GM18499 (cell line): ENCODE measurements around the gene CDK14.

Experiments
- ATAC-seq: cut with Tn5 transposase; IDR thresholded peaks from one replicate; pipeline ENCODE4 v1.9.1; 2021; ENCODE audit warnings: moderate number of reproducible peaks; ENCODE audit not compliant: insufficient read depth, unreplicated experiment

CDK14 gene

GRCh38 chr7:90596671-90597562 is 796 bp downstream of the CDK14 start:
- peak; percentile 23 for ATAC-seq

DNA sequence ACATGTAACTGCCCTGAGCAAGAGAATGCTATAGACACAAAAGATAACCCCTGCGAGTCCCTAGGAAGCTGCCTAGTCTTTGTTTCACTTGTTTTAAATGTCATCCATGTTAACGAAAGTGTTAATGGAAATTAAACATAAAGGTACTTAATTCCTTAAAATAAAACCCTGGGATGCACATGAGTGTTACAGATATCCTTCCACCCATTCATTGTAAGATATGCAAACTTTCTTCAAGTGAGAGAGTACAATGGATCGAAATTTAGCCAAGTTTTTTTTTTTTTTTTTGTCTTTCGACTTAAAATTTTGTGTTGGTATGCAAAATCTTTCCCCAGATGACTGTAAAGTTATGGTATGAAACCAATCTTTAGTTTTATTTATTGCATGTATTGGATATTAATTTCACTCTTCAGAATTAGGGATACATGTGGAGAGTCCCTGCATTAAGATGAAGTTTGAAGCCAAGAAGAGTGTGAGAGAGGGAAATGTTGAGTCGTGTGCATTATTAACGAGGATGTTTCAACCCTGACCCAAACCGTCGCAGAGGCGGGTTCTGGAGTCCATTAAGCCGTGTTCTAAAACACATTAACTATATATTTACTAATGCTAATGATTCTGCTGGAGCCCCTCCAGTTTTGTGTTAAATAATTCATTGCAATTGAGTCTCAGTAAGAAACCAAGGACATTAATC is 1.6 kb downstream of the CDK14 start:
- no peak for ATAC-seq

DNA sequence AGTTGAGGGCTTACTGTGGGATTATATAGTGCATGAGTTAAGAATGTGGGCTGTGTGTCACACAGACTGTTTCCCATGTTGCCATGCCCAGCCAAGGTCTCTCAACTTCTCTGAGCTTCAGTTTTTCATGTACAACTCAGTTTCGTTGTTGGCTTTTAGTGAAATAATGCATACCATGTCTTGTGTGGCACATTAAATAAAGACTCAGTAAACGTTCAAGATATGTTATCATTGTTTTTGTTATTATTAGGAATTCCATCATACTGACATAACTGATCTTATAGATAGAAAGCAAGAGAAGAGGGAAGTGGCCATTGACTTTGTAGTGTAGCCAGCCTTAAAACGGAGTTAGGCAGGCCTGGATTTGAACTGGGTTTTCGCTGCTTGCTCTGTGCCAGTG is 2.9 kb downstream of the CDK14 start:
- ATAC-seq: no peak

GRCh38 chr7:90599892-90600555 is 3.9 kb downstream of the CDK14 start:
- ATAC-seq: no peak

DNA sequence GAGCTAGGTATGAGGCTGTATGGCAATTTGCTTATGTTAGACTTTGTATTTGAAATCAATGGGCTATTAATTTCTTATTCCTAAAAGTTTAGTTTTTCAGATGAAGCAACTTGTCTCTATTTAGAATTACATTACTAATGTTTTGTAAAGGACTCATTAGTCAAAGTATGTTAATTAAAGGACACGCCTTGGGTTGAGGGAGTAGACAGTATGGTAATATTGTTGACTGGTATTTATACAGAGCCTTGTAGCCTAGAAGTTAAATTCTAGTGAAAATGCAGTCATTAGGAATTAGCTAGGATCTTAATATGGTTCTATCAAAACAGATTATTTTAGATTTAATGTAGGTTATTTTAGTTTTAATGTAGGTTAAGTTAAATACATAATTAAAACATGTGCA is 6.2 kb downstream of the CDK14 start:
- no peak for ATAC-seq

- ATAC-seq: no peak
These were observed 7.2 kb downstream of the CDK14 start for GRCh38 chr7:90603346-90603745.

DNA sequence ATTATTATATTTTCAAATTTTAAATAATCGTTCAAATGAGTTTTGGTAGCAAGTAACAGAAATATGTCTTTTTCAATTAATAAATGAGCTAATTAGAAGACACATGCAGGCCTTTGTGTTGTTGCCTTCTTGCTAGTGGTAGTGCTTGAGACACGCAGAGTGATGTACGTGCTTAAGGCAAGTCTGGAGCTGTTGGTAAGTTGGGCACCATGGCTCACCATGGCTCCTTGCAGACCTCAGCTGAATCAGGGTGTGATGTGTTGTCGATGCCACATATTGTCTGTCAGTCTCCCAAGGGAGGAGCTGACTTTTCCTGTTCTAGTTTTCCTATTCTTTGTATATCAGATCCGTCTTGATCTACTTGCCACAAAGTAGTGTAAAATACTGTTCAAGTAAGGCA is 8.3 kb downstream of the CDK14 start:
- ATAC-seq: no peak

DNA sequence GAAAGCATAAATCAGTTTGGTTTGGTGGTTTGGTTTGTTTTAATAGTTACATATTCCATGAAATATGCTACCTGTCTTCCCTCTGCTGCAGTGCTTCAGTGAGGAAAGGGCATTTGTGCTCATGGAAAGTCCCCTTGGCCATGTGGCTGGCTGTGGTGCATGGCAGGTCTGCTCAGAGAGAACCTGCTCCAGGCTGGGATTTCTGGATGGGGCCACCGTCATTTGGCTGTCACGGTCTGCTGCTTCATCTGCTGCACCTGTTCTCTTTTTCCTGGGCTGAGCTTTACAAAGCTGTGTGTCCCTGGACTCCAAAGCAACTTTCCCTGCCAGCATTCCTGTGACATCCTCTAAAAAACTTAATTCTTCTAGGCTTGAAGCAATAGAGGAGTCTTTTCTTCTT is 8.9 kb downstream of the CDK14 start:
- ATAC-seq: no peak

DNA sequence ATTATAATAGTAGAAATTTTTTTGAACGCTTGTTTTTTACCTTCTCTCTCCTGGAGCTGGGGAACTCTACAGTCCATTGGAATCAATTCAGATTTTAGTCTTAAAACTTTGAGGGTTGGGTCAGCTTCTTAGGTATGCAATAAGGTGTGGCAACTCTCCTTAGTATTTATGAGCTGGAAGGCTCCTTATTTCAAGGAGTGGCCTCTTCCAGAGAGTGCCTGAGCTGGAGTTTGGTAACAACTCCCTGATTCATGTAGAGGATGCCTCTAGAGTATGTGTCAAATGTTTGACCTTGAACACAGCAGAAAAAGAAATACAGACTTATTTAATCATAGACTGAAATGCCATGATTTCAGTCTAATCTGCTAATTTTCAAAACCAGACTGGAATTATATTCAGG is 11.1 kb downstream of the CDK14 start:
- ATAC-seq: no peak

- ATAC-seq: no peak
These were observed 14.0 kb downstream of the CDK14 start for GRCh38 chr7:90610105-90610504.

DNA sequence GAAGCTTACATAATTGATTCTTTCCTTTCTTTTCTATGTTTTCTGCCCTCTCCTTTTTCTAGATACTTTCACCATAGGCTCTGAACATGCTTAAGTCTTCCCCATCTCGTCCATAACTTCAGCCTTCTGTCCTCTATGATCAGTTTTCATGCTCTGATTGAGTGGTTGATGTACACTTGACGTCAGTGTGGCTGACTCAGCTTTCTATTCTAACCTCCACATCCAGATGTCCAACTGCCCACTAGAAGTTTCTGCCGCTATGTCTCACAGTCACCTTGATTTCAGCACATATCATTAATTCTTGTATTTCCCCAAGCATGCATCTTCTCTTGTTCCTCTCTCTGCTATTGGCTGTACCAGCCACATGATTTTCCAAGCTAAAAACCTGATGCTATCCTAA is 15.0 kb downstream of the CDK14 start:
- no peak for ATAC-seq

GRCh38 chr7:90613088-90613498 is 17.0 kb downstream of the CDK14 start:
- ATAC-seq: peak; percentile 88

GRCh38 chr7:90617442-90617841 is 21.3 kb downstream of the CDK14 start:
- ATAC-seq: no peak

GRCh38 chr7:90618876-90619275 is 22.8 kb downstream of the CDK14 start:
- ATAC-seq: no peak

GRCh38 chr7:90621125-90621746 is 25.1 kb downstream of the CDK14 start:
- ATAC-seq: peak; percentile 78

DNA sequence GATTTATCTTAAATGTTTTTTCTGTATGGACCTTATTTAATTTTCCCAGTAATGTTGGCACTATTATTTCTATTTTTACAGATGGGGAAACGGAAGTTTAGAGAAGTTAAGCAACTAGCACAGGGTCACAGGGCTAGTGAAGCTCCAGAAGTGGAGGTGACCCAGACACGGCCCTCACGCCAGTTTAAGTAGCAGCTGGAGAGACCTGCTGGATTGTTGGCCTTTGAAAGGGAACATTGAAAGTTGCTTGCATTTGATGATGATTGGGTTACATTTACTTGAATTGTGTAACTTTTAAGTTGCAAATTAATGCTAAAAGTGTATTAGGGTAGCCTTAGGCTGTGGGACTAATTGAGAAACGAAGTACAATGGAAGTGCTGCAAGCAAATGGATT is 25.6 kb downstream of the CDK14 start:
- no peak for ATAC-seq

DNA sequence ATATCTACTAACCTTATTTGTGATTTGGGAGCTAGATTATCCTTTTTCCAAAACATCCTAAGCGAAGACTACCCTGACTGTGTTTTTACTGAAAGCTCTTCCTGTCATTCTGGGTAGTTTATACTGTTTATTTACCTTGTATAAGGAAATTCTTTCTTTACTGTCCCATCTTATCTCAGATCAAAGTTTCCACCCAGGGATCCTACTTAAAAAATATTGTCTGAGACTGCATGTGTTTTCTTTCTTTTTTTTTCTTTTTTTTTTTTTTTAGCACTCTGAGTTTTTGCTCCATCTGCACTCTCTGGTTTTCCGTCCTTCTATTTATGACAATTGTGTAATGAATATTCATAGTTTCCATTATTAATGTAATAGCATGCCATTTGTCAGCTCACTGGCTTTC is 26.5 kb downstream of the CDK14 start:
- ATAC-seq: no peak

GRCh38 chr7:90624225-90624911 is 28.2 kb downstream of the CDK14 start:
- no peak for ATAC-seq

GRCh38 chr7:90625051-90625450 is 28.9 kb downstream of the CDK14 start:
- ATAC-seq: no peak

DNA sequence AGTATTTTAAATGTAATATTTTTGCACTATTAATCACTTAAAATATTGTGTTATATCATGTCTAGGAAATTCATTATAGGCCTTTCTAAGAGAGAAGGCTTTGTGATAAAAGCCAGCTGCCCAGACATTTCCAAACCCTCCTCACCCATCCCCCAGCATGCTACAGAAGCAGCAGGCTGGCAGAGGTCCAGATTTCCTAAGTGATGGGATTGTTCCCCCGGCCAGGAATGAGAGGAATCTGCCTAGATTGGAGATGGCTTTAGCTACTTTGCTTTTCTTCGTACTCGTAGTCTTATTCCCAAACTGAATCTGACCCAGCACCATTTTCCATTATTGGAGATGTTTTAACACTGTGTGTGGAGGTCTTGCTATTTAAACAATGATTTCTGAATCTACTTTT is 29.4 kb downstream of the CDK14 start:
- no peak for ATAC-seq
